GM19351 (cell line): Measurements from ENCODE around the gene RBM39.
"Not testable (repeated sequence)": the region's sequence is repeated elsewhere in the genome, so short reads cannot be mapped to it uniquely, and the experiment has no call there.

Source experiments
- ATAC-seq: cut with Tn5 transposase; IDR thresholded peaks from one replicate; pipeline ENCODE4 v1.9.1; 2021; ENCODE audit warnings: mild to moderate bottlenecking, moderate library complexity; ENCODE audit not compliant: unreplicated experiment

Gene RBM39

DNA sequence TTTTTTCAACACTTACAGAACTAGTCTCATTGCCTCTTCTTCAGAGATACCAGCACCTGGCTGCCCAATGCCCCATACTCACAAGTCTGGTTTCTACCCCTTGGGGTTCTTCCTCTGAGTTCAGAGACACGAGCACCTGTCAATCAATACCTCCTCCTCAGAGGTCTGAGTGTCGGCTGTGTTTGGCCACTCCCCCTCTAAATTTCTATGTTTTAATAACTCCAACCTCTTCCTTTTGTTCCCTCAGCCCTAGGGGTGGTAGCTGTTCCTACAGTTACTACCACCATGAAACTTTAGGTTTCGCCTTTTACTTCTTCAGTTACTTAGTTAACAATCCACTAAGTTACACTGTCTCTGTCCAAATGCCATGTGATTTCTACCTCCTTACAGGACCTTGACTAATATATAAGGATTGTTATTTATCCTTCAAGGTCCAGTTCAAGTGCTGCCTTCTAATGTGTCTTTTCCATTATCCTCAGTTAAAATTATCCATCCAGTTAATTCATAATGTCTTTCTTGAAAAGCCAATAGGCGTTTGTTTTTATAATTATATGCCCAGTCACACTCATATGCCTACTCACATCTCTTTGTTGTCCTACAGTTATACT lies 15.1 kb upstream of the RBM39 start:
- no peak for ATAC-seq

DNA sequence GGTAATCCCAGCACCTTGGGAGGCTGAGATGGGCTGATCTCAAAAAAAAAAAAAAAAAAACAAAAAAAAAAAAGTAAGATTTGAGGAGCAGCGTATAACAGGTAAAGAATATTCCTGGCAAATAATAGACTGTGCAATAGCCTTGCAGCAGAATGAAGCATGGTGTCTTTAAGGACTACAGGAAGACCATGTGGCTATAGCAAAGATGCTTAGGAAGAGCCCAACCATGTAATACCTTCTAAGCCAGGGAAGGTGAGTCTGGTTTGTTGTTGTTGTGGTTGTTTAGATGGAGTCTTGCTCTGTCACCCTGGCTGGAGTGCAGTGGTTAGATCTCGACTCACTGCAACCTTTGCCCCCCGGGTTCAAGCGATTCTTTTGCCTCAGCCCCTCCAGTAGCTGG lies 14.3 kb upstream of the RBM39 start:
- no peak for ATAC-seq

DNA sequence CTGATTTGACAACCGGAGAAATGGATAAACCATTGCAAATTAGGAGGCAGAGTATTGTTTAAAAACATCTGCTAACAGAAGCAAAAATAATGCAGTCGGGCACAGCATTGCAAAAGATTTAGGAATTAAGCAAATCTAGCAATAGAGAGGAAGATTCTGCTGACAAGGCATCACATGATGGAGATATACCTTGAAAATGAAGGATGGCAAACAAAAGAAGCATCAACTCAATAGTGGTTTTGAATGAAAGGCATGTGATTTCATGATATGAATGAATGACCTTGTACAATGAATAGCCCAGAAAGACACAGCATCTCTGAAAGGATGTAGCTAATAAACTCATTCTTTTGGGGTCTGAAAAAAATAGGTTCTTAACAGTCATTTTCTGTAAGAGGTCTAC lies 8.6 kb upstream of the RBM39 start:
- no peak for ATAC-seq

DNA sequence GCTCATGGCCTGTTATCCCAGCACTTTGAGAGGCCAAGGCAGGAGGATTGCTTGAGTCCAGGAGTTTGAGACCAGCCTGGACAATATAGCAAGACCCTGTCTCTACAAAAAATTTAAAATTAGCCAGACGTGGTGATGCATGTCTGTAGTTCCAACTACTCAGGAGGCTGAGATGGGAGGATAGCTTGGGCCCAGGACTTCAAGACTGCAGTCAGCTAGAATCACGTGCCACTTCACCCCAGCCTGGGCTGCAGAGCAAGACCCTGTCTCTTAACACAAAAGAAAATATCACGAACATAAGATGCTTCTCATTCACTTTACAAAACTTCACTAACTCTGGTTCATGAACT lies 2.4 kb upstream of the RBM39 start:
- not testable (repeated sequence) for ATAC-seq

DNA sequence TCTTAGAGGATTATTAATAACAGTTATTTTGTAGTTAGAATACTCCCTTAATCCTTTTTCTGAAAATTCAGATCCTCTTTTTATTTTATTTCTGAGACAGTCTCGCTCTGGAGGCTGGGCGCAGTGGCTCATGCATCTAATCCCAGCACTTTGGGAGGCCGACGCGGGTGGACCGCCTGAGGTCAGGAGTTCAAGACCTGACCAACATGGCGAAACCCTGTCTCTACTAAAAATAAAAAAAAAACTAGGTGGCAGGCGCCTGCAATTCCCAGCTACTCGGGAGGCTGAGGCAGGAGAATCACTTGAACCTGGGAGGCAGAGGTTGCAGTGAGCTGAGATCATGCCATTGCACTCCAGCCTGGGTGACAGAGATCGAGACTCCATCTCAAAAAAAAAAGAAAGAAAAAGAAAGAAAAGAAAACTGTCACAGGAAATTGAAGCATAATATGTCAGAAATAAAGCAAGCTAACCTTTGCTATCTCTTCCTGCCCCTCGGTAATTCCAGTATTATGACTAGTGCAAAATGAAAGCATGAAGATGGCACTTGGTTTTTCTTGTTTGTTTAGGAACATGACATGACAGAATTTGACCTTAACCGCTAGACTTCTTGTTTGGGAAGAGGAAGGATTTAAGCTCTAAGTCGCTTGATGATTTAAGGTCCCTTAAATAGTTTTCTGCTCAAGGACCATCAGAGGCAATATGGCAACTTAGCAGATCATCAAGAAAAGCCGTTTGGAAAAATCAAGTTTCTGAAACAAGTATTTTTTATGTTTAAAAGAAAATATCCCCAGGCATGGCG lies 1.8 kb upstream of the RBM39 start:
- ATAC-seq: no peak

DNA sequence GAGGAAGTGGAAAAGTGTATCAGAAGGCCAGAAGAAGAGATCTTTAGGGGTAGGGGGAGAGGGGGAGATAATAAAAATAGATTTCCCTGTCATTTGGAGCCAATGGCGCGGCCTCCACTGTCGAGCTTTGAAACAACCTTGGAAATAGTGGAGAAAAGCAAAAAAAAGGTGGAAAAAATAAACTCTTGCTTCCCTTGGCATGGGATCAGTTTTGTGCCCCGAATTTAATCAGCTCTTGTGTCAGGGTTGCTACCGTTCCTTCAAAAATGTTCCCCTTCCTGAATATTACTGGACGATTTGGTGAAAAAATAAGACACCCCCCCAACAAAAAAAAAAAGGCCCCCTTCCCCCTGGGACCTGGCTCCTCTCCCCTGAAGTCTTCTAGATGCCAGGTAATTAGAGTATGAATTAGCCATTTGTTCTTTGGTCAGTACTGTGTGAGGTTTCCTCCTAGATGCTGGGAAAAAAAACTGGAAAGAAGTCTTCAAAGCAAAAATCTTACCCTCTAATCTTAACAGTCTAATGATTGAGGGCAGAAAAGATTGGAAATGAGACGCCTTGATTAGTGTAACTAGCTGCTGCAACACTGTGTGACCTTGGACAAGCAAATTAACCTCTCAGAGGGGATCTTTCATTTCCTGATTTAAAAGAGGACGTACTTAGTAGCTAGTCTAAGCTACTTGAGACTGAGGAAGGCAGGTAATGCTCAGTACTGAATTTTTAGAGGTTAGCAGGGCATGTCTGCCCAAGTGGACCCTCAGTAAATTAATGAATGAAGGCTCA lies 872 bp upstream of the RBM39 start:
- ATAC-seq: no peak

DNA sequence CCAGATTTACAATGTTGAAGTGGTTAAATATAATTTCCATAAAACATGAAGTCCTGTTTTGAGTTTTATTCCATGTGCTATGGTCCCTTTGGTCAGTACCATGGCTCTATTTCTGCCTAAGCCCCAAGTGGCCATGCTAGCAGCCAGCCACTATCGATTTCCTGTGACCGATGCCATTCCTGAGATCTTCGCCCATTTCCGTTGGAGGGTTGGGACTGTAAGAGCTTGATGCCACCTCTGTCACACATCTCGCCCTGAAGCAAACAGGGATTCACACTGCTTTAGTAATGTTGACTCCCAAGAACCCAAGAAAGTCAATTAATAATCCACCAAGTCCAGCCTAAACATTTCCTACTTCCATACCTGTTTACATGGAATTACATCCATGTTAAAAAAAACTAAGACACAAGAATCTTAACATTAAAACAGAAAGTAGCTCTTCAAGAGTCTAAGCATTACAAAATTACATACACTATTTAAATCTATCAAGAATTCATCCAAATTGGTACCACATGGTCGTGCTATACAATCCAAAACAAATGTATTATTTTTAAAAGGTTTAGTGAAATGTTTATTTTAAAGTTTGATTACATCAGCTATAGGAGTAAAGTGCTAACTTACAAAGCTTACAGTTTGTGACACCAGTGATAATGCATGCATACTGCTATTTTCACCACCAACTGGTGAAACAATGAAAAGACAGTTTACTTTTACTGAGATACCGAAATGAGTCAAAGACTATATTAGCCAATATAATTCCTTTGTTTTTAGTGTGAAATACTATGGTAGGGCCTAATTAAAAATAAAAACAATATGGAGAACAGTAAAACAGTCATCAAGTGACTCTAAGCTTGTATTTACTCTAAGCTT lies 2.5 kb downstream of the RBM39 start:
- no peak for ATAC-seq

DNA sequence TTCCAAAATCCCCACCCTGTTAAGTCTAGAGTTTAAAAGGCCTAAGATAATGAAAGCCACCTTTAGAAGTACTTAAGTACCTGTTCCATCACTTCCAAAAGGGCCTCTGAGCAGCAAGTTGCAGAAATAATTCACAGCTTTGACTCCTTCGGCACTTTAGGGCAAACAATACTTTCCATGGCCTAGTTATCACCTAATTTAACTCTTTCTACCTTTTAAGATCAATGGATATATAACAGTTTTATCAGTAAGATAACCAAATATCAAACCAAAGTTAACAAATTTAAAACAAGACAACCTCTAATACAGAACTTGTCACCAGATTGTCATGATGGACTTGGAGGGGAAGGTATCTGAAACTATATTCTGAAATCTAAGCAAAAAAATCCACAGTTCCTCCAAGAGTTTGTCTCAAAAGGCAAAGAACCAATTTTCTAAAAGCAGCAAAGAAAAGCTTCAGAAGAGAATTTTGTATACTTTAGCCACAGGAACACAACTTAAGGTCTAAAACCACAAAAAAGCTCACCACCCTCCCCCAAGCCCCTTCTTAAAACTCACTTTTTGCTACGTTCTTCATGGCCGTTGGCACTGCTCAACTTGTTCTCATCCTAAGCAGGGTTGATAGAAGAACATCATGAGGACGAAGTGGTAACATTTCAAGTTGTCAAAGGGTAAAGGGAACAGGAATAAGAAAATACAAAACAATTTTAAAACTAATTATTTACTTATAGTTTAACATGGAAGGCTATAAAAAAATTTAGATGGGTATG lies 3.5 kb downstream of the RBM39 start:
- no peak for ATAC-seq

DNA sequence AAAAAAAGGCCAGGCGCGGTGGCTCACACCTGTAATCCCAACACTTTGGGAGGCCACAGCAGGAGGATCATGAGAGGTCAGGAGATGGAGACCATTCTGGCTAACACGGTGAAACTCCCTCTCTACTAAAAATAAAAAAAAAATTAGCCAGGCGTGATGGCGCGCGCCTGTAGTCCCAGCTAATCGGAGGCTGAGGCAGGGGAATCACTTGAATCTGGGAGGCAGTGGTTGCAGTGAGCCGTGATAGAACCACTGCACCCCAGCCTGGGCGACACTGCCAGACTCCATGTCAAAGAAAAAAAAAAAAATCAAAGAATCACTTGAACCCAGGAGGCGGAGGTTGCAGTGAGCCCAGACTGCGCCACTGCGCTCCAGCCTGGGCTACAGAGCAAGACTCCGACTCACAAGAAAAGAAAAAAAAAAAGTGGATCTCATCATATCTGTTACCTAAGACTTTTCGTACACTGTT lies 4.2 kb downstream of the RBM39 start:
- ATAC-seq: no peak

DNA sequence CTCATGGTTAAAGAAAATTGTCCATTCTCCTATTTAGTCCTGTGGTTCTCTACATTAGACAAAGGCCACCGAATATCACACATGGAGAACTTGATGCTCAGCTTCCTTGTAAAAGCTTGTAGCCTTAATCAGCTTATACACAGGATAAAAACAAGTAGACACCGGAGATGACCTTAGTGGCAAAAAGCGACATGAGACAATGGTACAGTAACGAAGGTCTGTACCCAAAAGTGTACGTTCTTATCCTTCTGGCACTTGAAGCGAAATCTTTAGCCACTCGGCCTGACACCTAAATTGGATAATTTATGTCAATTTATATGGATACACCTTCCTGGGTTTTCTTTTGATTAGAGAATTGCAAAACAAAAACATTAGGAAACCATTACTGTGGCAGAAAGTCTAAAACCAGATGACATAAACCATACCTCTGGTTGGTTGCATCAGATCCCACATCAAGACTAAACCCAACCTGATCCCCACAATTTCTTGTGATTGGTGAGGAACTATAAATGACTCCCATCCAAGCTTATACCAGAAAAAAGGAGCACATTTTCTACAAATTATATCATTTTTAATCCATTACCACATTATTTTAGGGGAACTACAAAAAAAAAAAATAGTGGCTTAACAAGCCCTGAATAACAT lies 6.1 kb downstream of the RBM39 start:
- no peak for ATAC-seq

DNA sequence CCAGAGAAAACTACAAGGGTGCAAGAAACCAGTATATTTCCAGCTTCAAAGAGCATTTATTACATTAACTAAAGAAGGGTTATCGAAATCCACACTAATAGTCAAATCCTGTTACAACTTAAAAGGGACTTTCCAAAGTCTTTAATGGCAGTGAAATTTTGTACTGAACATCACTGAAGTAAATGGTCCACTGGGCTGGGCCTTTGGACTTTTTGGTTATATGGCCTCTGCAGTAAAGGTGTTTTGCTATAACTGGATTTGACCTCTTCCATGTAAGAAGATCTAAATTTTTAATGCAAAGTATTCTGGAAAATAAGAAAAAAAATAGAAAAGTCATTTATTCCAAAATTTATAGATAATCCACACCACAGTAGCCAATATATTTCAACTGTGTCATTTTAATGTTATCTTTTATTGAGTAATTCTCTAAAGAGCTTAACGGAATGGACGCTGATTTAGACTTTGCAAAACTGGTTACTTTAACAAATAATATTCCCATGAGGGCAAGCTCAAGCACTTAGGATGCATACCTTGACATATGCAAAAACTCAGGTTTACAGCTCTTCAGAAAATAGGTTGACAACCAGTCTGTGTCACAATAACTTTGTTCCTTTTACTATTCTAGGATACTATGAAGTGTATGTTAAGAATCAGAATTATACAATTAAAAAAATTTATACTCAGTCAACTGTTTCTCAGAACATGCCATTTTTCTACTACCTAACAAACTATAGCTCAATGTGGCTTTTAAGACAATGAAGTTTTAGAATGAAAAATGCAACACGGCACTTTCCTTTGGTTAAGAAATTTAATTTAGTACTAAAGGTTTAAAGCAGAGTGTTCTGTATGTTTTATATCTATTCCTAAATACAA lies 7.0 kb downstream of the RBM39 start:
- no peak for ATAC-seq

DNA sequence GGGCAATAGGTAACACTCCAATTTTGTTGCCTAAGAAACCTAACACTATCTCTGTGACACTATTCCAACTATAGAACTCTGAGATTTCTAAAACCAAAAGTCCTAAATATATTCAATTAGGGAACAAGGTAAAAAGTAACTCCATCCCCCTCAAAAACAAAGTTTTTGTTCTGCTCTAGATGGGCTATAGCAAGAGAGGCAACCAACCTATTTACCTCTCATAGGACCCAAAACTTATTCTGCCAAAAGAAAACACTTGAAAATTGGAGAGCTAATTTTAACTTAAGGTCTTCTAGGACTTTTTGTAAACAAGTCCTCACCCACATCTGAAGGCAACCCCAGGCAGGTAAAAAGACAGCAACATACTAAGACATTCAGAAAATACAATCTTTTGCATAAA lies 7.7 kb downstream of the RBM39 start:
- ATAC-seq: no peak

DNA sequence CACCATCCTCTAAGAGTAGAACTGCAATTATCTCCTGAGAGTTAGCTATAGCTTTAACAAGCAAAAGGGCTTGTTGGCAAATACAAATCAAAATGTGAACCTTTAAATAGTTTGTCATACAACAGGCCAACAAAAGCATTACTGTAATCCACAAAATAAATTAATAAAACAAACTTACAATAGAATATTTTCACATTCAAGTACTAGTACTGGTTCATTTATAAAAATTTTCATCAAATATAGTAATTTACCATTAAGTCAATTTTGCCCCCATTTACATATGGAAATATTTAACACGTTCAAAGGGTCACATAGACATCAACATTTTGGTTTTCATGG lies 9.4 kb downstream of the RBM39 start:
- no peak for ATAC-seq

DNA sequence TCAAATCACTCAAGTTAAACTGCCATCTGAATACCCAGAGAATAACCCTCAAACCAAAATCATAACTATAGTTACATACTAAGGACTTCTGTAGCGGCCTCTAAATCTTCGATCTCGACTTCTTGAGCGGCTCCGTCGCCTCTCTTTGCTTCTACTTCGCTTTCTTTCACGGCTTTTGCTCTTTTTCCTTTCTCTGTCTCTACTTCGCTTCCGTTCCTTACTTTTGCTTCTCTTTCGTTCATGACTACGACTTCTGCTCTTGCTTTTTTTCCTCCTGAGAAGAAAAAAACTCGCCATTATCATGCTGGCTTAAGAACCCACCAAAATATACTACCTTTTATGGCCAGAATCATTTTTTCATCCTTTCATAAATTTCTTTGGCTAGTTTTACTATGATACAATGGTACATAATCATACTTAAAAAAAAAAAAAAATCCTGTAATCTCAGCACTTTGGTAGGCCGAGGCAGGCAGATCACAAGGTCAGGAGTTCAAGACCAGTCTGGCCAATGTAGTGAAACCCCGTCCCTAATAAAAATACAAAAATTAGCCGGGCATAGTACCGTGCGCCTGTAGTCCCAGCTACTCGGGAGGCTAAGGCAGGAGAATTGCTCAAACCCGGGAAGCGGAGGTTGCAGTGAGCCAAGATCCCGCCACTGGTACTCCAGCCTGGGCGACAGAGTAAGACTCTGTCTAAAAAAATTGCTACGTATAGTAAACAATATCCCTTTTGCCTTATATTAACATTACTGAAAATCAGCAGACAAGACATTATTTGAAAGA lies 10.0 kb downstream of the RBM39 start:
- no peak for ATAC-seq

DNA sequence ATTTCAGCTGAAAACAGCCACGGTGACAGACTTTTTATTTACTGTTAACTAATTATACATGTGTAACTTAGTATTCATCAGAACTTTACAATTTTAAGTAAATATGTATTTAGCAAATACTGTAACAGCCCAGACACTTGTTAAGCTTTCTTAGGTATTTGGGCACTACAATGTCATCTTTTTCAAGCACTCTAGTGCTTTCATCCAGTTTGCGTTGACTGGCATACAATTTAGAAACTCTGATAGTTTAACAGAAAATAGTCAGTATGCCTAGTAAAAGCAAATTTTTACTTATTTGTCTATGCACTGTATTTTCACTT lies 10.6 kb downstream of the RBM39 start:
- no peak for ATAC-seq

DNA sequence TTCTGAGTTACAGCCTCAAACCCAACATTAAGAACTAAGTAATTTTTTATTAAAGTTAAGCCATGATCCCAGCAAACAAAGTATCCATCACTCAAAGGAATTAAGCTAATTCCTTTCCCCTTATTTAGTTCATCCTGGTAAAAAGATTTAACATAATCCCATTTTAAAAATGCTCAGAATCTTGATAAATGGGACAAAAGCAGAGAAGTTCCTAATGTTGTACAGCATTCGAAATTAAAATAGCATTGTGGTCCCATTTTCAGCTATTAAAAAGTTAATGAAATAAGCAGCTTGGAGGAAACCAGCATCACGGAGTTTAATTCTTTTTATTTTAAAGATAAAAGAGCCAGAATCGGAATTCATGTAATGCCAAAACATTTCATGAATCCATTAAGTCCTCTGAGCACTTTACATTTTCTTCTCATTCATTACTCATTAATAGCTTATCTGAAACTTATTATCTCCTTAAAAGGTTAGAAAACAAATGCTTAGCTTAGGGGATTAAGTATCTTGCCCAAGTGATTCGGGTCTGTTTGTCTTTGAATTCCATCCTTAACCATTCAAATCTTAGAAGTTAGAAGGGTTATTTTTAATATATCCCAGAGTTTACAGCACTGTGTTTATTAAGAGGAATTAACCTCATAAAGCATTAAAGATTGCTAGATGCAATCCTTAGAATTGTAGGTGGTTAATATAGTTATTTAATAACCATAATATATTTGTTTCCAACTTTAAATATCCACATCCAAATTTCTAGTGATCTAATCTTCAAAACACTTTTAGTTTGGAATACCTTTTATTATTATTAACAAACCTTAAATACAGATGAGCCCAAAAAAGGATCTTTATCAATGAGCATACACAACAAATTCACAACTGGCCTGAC lies 11.2 kb downstream of the RBM39 start:
- ATAC-seq: no peak

DNA sequence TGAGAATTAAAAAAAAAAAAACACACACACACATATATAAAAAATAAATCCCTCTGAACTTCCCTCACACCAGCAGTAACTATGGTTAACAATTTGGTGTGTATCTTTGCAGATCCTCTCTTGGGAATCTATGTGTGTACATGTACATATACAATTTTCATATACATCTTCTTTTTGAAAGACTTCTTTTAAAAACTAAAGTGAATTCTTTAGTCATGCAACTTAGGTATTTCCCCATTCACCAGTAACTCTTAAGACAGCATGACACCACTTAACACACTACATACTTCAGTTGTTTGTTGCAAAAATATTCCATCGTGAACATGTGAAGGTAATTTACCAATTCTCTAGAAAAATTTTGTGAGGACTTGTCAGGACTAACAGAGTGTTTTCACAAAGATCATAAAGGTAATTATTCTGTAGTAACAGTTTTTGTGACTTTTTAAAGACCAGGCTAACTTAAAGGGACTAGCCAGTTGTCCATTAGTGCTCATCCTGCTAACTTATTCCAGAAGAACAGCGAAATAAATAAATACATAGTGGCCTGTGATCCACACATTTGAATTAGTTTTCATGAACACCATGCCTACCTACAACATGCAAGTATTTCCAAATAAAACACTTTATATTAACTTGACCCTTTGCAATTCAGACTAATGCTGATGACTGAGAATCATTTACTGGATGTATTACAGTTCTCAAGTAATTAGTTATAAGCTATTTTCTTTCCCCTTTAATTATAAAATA lies 12.1 kb downstream of the RBM39 start:
- no peak for ATAC-seq
